Kidney capillary endothelial cell (primary cell): ENCODE data around the gene RHBG.
A peak's percentile ranks its signal among the peaks of the same experiment; 100 is the strongest.
"Not testable (repeated sequence)": the region's sequence is repeated elsewhere in the genome, so short reads cannot be mapped to it uniquely, and the experiment has no call there.

Source experiments
- DNase-seq: peaks from one replicate; pipeline ENCODE4 v3.0.0-alpha.2; 2018; ENCODE audit warnings: low spot score

RHBG gene

DNA sequence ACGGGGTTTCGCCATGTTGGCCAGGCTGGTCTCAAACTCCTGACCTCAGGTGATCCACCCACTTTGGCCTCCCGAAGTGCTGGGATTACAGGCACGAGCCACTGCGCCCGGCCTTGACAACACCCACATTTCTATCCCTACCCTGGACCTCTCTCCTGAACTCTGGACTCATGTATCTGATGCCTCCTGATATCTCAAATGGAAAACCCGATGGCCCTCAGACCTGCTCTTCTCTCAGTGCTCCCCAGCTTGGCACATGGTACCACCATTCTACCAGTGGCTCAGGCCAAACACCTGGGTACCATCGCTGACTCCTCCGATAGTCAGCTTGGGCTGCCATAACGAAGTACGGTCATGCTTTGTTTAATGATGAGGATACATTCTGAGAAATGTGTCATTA is 8.5 kb upstream of the RHBG start:
- no peak for DNase-seq

DNA sequence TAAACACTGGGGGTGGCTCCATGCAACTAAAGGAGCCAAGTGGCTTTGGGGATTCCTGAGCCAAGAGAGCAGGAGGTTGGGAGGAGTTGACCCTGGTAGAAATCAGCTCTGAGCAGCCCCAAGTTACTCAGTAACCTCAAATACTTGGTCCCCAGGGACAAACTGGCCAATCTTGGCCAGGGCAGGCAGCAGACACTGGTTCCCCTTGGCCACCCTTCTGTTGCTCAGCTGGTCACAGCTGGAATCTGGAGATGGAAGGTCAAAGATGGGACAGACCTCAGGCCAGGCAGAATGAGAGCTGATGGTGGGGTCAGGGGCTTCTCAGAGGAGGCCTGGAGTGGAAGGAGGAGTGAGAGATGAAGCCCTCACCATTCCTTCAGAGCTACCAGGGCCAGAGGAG is 3.3 kb upstream of the RHBG start:
- no peak for DNase-seq

DNA sequence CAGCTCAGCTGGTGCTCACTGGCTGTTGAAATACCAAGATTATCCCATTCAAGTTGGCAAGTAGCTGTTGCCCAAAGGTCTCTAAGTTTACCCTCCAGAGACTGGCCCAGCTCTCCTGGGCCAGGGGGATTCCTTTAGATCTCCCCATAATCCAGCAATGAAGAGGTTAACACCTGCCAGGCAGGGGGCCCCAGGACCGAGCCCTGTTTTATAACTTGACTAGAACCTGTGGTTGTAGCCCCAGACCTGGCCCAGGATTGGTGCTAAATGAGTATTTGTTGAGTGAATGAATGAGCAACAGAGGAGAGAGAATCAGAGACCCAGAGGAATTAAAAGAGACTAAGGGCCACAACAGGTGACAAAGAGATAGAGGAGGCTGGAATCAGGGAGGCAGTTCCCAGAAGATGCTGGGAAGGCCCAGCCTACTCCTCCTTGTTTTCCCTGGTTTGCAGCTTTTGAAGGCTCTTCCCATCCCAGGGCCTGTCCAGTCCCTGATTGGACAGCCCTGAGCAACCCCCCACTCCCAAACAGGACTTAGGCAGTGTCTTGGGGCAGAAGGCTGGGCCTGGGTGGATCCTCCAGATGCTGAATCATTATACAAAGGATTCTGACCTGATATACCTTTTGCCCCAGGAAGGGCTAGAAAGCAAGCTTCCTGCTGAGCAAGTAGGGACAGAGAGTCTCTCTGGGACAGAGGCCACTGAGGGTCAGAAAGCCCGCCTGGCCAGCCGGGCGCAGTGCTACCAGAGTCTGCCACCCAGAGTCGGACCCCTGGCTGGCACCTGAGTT is 2.4 kb upstream of the RHBG start:
- no peak for DNase-seq

DNA sequence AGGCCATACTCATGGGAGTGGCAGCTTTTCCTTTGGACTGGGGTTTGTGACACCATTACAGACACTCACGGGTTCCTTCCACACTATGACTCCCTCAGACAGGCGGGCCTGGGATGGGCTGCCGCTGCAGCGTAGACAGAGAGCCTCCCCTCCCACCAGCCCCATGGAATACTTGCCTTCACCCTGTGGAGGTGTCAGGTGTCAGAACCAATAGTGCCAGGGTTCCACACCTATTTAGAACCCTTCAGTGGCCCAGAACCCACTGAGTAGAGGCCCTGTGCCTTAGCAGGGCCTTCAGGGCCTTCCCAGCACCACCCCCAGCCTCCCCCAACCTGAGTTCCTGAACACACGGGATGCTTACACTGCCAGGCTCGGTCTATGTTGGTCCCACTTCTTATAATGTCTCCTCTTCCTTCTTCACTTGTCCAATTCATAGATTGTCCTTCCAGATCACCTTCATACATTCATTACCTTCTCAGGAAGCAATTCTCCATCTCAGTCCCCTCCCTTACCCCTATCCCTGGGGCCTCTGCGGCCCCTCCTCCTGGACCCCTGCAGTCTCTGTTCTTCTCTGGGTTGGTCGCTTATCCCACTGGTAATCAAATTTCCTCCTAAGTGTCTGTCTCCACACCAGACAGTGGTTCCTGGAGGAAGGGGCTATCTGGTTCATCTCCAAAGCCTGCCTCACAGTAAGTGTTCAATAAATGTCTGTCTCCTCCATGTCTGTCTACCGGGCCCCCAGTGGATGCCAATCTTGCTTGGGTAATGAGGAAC is 1.4 kb upstream of the RHBG start:
- no peak for DNase-seq

DNA sequence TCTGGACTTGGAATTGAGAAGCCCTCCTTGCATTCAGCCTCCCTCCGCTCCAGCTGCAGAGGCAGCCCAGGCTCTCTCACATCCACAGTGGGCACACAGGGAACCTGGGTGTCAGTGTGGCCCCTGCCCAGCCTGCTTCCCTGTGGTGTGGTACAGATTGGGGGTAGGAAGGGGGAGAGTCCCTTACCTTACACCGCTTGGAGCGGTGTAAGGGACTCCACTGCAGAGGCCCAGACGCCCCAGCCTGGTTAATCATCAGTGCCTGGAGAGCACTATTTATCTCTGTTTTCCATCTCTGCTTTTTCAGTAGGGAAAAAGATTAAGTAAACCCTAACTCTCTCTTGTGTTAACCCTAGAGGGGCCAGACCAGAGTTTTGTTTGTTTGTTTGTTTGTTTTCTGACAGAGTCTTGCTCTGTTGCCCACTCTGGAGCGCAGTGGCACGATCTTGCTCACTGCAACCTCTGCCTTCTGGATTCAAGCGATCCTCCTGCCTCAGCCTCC is 803 bp upstream of the RHBG start:
- DNase-seq: no peak

DNA sequence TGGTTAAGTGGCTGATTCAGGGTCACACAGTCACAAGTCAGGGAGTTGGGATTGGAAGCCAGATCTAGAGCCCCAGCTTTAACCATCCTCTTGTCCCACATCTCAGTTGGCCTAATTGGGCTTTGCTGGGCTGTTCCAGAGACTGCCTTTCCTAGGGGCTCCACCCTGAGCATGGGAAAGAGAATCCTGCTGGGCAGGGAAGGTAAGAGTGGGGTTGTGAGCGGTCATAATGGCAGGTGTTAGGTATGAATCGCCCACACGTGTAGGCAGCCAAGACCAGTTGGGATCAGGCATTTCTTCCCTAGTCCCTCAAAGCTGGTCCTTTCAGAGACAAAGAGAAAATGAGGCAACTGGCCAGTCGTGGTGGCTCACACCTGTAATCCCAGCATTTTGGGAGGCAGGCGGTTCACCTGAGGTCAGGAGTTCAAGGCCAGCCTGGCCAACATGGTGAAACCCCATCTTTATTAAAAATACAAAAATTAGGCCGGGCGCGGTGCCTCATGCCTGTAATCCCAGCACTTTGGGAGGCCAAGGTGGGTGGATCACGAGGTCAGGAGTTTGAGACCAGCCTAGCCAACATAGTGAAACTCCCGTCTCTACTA is 775 bp downstream of the RHBG start:
- not testable (repeated sequence) for DNase-seq

DNA sequence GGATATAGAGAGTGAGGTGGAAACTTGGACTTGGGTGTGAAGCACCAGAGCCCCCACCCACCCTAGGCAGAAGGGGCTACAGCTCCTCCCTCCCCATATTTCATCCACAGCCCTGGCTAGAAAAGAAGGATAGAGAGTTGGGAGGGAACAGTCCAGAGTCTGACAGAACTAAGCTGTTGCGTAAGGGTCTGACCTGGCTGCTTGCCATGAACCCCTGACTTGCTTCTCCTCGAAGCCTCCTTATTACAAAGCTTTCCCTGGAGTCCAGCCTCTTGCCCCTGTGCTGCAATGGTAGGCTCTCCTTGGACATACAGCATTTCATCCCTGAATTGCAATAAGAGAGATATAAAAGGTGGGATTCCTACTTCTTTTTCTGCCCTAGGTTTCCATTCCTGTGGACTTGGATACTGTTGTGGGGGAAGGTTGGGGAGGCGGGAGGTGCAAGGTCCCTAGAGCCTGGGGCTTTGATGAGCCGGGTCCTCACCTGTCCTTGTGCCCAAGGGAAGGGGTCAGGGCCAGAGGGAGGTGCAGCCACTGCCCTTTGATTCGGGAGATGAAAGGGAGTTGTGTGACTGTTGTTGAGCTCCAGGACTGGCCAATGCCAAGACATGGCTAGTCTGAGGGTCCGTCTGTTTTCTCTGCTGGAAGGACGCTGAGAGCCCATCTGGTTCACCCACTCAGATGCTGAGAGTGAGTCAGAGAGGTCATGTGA is 2.7 kb downstream of the RHBG start:
- no peak for DNase-seq

DNA sequence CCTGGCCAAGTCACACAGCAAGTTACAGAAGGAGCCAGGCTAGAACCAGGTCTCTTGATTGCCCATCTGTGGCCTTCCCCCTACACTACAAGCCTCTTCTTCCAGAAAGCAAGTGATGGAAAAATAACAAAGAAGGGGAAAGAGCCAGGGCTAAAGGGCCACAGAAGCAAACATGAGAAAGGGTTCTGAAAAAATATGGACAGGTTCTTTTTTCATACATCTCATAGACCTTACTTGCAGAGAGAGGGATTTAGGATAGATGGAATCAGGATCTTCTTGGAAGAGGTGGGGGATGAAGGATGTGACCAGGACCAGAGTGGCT is 3.2 kb downstream of the RHBG start:
- DNase-seq: no peak

DNA sequence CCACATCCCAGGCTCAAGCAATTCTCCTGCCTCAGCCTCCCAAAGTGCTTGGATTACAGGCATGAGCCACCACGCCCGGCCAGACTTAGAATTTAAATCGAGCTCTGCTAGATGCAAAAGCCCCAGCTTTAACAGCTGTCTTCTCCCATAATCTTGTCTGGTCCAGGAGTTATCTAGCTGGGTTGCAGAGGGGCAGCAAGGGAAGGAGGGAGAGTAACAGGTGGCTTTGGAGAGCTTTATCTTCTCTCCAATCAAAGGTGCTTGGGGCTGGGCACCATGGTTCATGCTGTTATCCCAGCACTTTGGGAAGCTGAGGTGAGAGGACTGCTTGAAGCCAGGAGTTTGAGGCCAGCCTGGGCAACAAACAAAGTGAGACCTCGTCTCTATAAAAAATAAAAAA is 3.9 kb downstream of the RHBG start:
- no peak for DNase-seq

DNA sequence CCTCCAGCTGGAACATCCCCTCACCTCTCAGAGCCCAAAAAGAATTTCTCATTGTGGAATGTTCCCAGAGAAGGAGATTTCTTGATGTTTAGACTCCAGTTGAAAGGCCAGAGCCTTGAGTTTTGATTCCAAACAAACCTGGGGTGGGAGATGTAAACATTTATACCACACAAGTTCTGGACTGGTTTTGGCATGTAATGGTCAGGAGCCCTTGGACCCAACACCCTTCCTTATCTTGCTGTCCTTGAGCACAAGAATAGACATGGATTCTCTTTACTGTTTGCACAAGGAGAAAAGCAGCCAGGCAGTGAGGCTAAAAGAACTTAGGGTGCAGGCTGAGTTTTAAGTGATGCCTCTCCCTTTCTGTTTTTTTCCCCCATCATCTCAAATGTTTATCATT is 4.5 kb downstream of the RHBG start:
- DNase-seq: no peak

DNA sequence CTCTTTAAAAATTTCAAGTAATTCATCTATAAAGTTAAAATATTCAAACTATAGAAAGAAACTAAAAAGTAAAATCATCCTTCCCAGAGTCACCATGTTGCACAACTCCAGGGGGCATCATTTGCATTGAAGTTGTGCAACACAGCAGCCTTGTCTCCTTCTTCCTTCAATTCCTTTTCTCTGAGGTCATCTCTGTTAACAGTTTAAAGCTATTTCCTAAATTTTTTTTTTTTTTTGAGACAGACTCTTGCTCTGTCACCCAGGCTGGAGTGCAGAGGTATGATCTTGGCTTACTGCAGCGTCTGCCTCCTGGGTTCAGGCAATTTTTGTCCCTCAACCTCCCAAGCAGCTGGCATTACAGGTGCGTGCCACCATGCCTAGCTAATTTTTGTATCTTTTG is 7.1 kb downstream of the RHBG start:
- no peak for DNase-seq

DNA sequence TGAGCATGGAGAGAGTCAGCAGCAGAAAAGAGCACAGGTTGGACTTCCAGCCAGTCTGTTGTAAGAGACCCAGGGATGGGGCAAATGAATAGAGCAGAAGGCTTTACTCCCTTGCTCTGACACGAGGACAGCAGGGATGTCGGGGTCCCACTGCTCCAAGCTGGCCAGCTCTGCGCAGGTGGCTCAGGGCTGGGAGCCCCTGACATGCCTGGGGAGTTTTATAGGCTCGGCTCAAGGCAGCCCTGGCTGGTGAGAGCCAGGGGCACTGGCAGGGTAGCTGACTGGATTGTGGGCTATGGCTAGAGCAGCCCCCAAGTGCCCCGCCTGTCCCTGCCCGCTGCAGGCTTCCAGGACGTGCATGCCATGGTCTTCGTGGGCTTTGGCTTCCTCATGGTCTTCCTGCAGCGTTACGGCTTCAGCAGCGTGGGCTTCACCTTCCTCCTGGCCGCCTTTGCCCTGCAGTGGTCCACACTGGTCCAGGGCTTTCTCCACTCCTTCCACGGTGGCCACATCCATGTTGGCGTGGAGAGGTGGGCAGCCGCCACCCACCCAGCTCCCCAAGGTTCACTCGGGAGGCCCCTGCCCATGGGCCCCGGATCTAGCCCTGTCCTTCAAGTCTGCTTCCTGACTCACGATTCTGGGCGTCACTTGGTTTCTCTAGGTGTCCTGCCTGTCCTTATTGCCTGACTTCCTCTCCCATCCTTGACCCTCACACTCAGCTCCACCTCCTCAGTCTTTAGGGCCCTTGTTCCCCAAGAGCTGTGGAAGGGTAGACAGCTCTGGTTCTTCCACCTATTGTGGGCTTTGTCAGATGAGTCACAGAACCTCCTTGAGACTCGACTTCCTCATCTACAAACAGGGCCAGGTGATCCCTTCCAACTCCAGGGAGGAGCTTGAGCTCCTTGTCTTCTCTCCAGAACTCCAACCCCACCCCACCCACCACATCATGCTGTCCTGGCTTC is 8.2 kb downstream of the RHBG start:
- DNase-seq: no peak

DNA sequence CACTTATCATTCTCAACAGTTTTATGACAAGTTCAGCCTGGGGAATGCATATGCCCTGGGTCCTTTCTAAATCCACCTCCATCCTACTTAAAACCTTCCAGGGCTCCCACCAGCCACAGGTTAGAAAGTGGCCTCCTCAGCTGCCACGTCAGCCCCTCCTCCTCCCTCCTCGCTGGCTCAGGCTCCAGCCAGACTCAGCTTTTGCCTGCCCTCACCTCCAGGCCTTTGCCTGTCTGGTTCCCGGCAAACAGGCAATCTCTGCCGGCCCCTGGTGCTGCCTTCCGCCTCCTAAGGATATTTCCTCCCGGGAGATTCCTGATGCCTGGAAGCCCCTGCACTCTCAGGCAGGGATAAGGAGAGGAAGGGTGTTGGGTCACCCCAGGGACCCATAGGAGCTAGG is 9.5 kb downstream of the RHBG start:
- DNase-seq: no peak

DNA sequence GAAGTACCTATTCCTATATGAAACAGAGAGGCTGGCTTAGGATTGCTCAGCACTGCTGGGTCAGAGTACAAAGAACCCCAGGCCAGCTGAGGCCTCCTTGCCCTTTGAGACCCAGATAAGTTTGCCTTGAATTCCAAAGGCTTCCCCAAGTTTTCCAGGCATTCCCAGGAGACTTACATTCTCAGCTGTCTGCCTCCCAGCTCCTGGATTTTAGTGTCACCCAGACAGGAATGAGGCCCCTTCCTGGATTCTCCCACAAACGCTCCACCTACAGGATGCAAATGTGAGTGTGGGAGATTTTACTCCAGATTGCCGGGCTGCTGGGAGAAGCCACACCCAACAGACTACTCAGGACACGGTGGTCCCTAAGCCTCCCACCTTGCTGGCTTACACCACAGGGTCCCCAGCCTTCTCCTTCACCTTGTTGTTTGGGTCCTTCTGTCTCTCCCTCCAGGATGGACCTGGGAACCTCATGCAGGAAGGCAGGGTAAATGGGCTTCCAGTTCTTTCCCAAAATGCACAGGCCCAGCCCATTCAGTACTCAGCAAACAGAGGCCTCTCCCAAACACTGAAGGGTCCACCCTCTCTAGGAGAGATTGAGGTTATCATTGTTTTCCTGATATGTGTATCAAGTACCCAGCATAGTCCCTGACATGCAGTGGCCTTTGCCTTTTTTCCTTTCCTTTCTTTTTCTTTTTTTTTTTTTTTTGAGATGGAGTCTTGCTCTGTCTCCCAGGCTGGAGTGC is 10.6 kb downstream of the RHBG start:
- no peak for DNase-seq

DNA sequence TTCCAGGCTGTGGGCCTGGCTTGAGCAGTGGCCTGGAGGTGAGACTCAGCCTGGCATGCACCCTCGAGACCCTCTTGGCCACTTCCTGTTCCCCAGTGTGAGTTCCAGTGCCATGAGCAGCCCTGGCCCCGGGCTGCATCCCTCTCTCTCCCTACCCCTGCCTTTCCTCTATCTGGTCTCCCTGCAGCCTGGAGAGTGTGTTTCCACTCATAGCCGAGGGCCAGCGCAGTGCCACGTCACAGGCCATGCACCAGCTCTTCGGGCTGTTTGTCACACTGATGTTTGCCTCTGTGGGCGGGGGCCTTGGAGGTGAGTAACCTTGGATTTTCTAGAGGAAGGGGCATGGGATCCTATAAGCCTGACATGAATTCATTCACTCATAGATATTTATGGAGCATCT is 13.6 kb downstream of the RHBG start:
- no peak for DNase-seq

DNA sequence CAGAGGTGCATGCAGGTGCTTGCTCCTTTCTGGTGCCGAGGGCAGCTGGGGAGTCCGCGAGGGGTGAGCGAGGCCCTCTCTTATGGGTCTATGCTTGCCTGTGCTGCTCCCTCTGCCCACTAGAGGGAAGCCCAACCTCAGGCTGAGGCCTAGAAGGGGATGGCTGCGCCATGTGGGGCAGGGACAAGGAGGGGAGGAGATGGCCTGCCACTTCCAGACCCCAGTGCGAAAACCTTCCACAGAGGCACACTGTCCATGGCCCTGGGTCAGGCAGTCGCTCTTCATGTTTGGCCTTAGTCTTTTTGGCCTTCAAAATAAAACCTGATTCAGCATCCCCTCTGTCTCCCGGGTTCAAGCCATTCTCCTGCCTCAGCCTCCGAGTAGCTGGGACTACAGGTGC is 14.0 kb downstream of the RHBG start:
- DNase-seq: peak; percentile 60

DNA sequence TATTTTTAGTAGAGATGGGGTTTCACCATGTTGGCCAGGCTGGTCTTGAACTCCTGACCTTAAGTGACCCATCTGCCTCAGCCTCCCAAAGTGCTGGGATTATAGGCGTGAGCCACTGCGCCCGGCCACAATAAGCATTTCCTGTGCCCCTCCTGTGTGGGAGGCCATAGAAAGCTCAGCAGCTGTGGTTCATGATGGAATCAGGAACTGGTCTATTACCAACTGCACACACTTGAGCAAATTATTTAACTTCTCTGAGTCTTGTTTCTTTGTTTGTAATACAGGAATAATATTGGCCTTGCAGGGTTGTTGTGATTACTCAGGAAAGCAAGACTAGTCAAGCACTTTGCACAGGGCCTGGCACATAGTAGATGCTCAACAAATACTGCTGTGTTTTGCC is 15.0 kb downstream of the RHBG start:
- no peak for DNase-seq

DNA sequence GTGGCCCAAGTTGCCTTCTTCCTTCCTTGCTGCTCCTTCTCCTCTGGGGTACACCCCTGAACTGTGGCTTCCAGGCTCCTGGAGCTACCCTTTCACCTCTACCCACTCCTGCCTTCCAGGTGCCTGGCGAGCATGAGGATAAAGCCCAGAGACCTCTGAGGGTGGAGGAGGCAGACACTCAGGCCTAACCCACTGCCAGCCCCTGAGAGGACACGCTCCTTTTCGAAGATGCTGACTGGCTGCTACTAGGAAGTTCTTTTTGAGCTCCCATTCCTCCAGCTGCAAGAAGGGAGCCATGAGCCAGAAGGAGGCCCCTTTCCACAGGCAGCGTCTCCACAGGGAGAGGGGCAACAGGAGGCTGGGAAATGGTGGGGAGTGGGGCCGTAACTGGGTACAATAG is 15.6 kb downstream of the RHBG start:
- no peak for DNase-seq

DNA sequence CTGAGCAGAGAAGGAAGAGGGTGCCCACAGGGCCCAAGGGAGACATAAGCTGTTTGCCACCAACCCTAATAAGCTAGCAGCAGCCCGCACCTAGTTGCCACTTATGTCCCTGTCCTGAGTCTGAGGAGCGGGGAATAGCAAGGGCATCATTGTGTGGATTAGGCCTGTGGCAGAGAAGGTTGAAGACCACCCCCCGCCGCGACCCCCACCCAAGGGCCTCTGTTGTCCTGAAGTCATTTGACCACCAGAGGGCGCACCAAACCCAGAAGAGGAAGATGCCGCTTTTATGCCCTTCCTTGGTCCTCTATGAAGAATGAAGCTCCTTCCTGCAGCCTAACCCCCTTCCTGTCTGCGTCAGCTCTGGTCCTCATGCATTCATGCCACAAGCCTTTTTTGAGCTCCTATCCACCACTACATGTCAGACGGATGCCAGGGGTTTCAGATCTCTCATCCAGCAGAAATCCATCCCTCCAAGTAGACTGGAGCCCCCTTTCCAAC is 16.6 kb downstream of the RHBG start:
- DNase-seq: peak; percentile 87

DNA sequence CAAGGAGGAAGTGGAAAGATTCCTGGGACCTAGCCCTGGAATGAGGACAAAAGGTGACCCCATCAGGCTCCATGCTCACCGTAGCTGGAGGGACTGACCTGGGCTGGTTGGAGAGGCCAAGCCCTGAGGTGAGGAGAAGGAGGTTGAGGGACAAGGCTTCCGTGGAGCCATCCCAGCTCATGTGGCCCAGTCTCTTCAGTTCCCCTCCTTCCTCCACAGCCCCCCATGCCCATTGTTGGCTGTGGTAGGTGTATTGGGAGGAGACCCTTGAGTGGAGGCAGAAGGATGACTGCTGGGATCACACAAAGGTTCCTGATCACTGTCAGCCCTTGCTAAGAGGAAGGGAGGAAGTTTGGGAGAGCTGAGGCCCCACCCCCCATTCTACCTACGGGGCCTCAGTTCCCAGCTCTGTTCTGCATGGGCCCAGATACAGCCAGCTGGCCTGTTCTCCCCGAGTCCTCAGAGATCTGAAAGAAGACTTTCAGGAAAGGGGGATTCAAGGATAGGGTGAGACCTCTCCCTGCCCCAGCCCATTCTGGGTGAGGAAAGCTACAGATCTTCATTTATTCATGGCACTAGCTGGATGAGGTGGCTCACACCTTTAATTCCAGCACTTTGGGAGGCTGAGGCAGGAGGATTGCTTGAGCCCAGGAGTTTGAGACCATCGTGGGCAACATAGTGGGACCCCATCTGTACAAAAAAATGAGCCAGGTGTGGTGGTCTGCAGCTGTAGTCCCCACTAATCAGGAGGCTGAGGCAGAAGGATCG is 17.3 kb downstream of the RHBG start:
- no peak for DNase-seq
